A673 (cell line): Measurements from ENCODE around the gene KCNQ1OT1. TPM values are rescaled to one million over a fixed set of nuclear protein-coding genes. Genes with fewer than 3 reads are reported as not detected.

Experiments
- BruUV-seq: library from RNA; stranded (reverse); fragments of 400-500 nt; replicated peaks from 2 replicates; lab custom pipeline; 2021; lab: Mats Ljungman, UMichigan
- CTCF ChIA-PET: fragments of 300-600 bp; sonication (Branson Sonifier 250); formaldehyde crosslinking; loops from one replicate; lab custom pipeline; 2022; ENCODE audit warnings: antibody characterized with exemption; lab: Charles Lee
- POLR2A ChIA-PET: fragments of 300-600 bp; sonication (Branson Sonifier 250); formaldehyde crosslinking; loops from one replicate; lab custom pipeline; 2022; ENCODE audit warnings: antibody characterized with exemption; ENCODE audit not compliant: low non-redundant PET; lab: Charles Lee
- DNase-seq: peaks from one replicate; pipeline ENCODE4 v3.0.0-alpha.2; 2015; ENCODE audit warnings: low spot score
- H3K27ac ChIP-seq: fragments of 200-600 bp; sonication (generic); 2 replicates; pipeline ENCODE4 v1.5.1; 2016; ENCODE audit warnings: mixed run types, low read depth, mild to moderate bottlenecking, mixed read lengths, antibody characterized with exemption, low read length; ENCODE audit not compliant: poor library complexity, severe bottlenecking
- H3K27me3 ChIP-seq: fragments of 200-600 bp; sonication (generic); replicated peaks from 2 replicates; pipeline ENCODE4 v1.6.1; 2017; ENCODE audit warnings: mixed run types, low read depth, mild to moderate bottlenecking, mixed read lengths, antibody characterized with exemption, low read length; ENCODE audit not compliant: insufficient read depth, poor library complexity
- H3K36me3 ChIP-seq: fragments of 200-600 bp; sonication (generic); 2 replicates; pipeline ENCODE4 v1.6.1; 2016; ENCODE audit warnings: mixed run types, mild to moderate bottlenecking, mixed read lengths, antibody characterized with exemption, low read length; ENCODE audit not compliant: insufficient read depth, poor library complexity, severe bottlenecking
- H3K4me1 ChIP-seq: fragments of 200-600 bp; sonication (generic); 2 replicates; pipeline ENCODE4 v1.6.1; 2017; ENCODE audit warnings: mixed run types, mild to moderate bottlenecking, mixed read lengths, antibody characterized with exemption, low read length; ENCODE audit not compliant: insufficient read depth, poor library complexity, severe bottlenecking
- H3K4me3 ChIP-seq: fragments of 200-600 bp; sonication (generic); 2 replicates; pipeline ENCODE4 v1.5.1; 2016; ENCODE audit warnings: low read depth, mixed run types, mild to moderate bottlenecking, mixed read lengths, low read length; ENCODE audit not compliant: poor library complexity, severe bottlenecking
- H3K9me3 ChIP-seq: fragments of 200-600 bp; sonication (generic); 2 replicates; pipeline ENCODE4 v1.6.1; 2016; ENCODE audit warnings: mixed run types, low read depth, mild to moderate bottlenecking, mixed read lengths, antibody characterized with exemption, low read length; ENCODE audit not compliant: poor library complexity, severe bottlenecking
- CTCF ChIP-seq: fragments of 300-800, 200-600 bp; sonication (generic); conservative IDR thresholded peaks from 2 replicates; pipeline ENCODE4 v1.5.1; 2017; ENCODE audit warnings: low read depth, mild to moderate bottlenecking, antibody characterized with exemption, low read length, moderate library complexity, mixed read lengths
- EZH2 ChIP-seq: fragments of 200-600 bp; sonication (generic); IDR thresholded peaks from 2 replicates; pipeline ENCODE4 v1.6.1; 2017; ENCODE audit warnings: borderline replicate concordance, low read depth, mild to moderate bottlenecking, mixed read lengths, antibody characterized with exemption, low read length; ENCODE audit not compliant: poor library complexity, severe bottlenecking
- intact Hi-C: fragments of 100-400 bp; cut with micrococcal nuclease; formaldehyde crosslinking; loops from one replicate; pipeline ENCODE4 v1.10.0; 2022; ENCODE audit not compliant: unreplicated experiment
- total RNA-seq: library from RNA; stranded (reverse); gene quantifications from 2 replicates; pipeline ENCODE4 v1.2.3, GENCODE V29; 2021

Gene KCNQ1OT1
- total RNA-seq, 1 experiment from 2014 or later = 4.0 TPM

- Histone ChIP-seq H3K9me3 (peaks cover 99% of the 10 kb centered on the region), H3K4me1 (no peaks in the 10 kb centered on the region), H3K27me3 (no peaks in the 10 kb centered on the region), H3K27ac (no peak overlapping the region), H3K4me3 (no peak overlapping the region), H3K36me3 (no peaks in the 10 kb centered on the region)
- ChIA-PET POLR2A (no interaction called here), CTCF (no interaction called here)
- BruUV-seq = no TSS peak
- intact Hi-C loops = no loop called here
- TF ChIP-seq EZH2 (no peak), CTCF (no peak)
- no peak for DNase-seq
Observed at GRCh38 chr11:2647953-2648352, 51.8 kb downstream of the KCNQ1OT1 start.

- Histone ChIP-seq H3K4me1 (no peaks in the 10 kb centered on the region), H3K27ac (no peak overlapping the region), H3K9me3 (peaks cover 100% of the 10 kb centered on the region), H3K27me3 (no peaks in the 10 kb centered on the region), H3K4me3 (no peak overlapping the region), H3K36me3 (no peaks in the 10 kb centered on the region)
- DNase-seq = no peak
- intact Hi-C loops = no loop called here
- TF ChIP-seq CTCF = no peak
- TF ChIP-seq EZH2 = no peak
- CTCF ChIA-PET = no interaction called here
- POLR2A ChIA-PET = no interaction called here
- no TSS peak for BruUV-seq
Observed at GRCh38 chr11:2647167-2647566, 52.6 kb downstream of the KCNQ1OT1 start.

- H3K27ac ChIP-seq = no peak overlapping the region
- no peak for DNase-seq
- H3K36me3 ChIP-seq = no peaks in the 10 kb centered on the region
- H3K9me3 ChIP-seq = peaks cover 100% of the 10 kb centered on the region
- POLR2A ChIA-PET = no interaction called here
- BruUV-seq = no TSS peak
- no peaks in the 10 kb centered on the region for H3K4me1 ChIP-seq
- no peaks in the 10 kb centered on the region for H3K27me3 ChIP-seq
- TF ChIP-seq EZH2 (no peak), CTCF (no peak)
- CTCF ChIA-PET = no interaction called here
- no peak overlapping the region for H3K4me3 ChIP-seq
- intact Hi-C loops = no loop called here
Observed at GRCh38 chr11:2645779-2646118, 54.0 kb downstream of the KCNQ1OT1 start.
